ENCODE measurements around the gene RFC2. TPM values are rescaled to one million over a fixed set of nuclear protein-coding genes. Genes with fewer than 3 reads are reported as not detected.
A peak's percentile ranks its signal among the peaks of the same experiment; 100 is the strongest.

The RFC2 gene
- polyA plus RNA-seq, 1 experiment = 22.1 TPM

GRCh38 chr7:74282748-74283459 lies 28.7 kb upstream of the RFC2 start:
- POLR2A ChIA-PET = no interaction called here
- Histone ChIP-seq H3K4me3 (ENCODE audit: low read depth, low read length) (no peak overlapping the region), H3K27me3 (ENCODE audit: control insufficient read depth, insufficient read depth, low read length) (no peaks in the 10 kb centered on the region), H3K36me3 (ENCODE audit: control insufficient read depth, insufficient read depth, low read length) (no peaks in the 10 kb centered on the region)
- CTCF ChIA-PET = interaction anchor here (1.0 to 1.5 kb wide), 2 partner anchors 12 to 76 kb away, joined by 3 to 4 read pairs; no protein-coding TSS in a partner anchor
- no peak for DNase-seq (ENCODE audit: low read depth)
- no peak for TF ChIP-seq CTCF (IDR thresholded peaks at IDR 0.05; ENCODE audit: insufficient read depth, low read depth, low read length)

GRCh38 chr7:74280985-74281384 lies 26.8 kb upstream of the RFC2 start:
- Histone ChIP-seq H3K36me3 (ENCODE audit: control insufficient read depth, insufficient read depth, low read length) (no peaks in the 10 kb centered on the region), H3K27me3 (ENCODE audit: control insufficient read depth, insufficient read depth, low read length) (no peaks in the 10 kb centered on the region), H3K4me3 (ENCODE audit: low read depth, low read length) (no peak overlapping the region)
- TF ChIP-seq CTCF (IDR thresholded peaks at IDR 0.05; ENCODE audit: insufficient read depth, low read depth, low read length) = no peak
- ChIA-PET POLR2A (no interaction called here), CTCF (no interaction called here)
- no peak for DNase-seq (ENCODE audit: low read depth)

GRCh38 chr7:74277636-74278035 lies 23.4 kb upstream of the RFC2 start:
- DNase-seq (ENCODE audit: low read depth) = no peak
- no peak for TF ChIP-seq CTCF (IDR thresholded peaks at IDR 0.05; ENCODE audit: insufficient read depth, low read depth, low read length)
- ChIA-PET CTCF (no interaction called here), POLR2A (no interaction called here)
- Histone ChIP-seq H3K36me3 (ENCODE audit: control insufficient read depth, insufficient read depth, low read length) (no peaks in the 10 kb centered on the region), H3K4me3 (ENCODE audit: low read depth, low read length) (no peak overlapping the region), H3K27me3 (ENCODE audit: control insufficient read depth, insufficient read depth, low read length) (no peaks in the 10 kb centered on the region)

GRCh38 chr7:74275401-74275881 lies 21.2 kb upstream of the RFC2 start:
- TF ChIP-seq CTCF (IDR thresholded peaks at IDR 0.05; ENCODE audit: insufficient read depth, low read depth, low read length) = peak; percentile 57
- CTCF ChIA-PET = interaction anchor here (1.0 to 2.5 kb wide), 5 partner anchors 9 to 126 kb away, joined by 3 to 15 read pairs (median 4); partner anchors contain the start of gene CLIP2
- DNase-seq (ENCODE audit: low read depth) = no peak
- POLR2A ChIA-PET = interaction anchor here (0.8 kb wide), 1 partner anchor 192 kb away, joined by 7 read pairs; the partner anchor contains the start of gene LIMK1
- Histone ChIP-seq H3K4me3 (ENCODE audit: low read depth, low read length) (no peak overlapping the region), H3K36me3 (ENCODE audit: control insufficient read depth, insufficient read depth, low read length) (no peaks in the 10 kb centered on the region), H3K27me3 (ENCODE audit: control insufficient read depth, insufficient read depth, low read length) (no peaks in the 10 kb centered on the region)

GRCh38 chr7:74272305-74273038 lies 18.3 kb upstream of the RFC2 start:
- H3K4me3 ChIP-seq (ENCODE audit: low read depth, low read length) = no peak overlapping the region
- no peak for TF ChIP-seq CTCF (IDR thresholded peaks at IDR 0.05; ENCODE audit: insufficient read depth, low read depth, low read length)
- ChIA-PET CTCF (interaction anchor here (0.7 kb wide), 1 partner anchor 16 kb away, joined by 3 read pairs; no protein-coding TSS in a partner anchor), POLR2A (interaction anchor here (0.5 to 1.2 kb wide), 2 partner anchors 16 to 418 kb away, joined by 3 read pairs; no protein-coding TSS in a partner anchor)
- DNase-seq (ENCODE audit: low read depth) = peak; percentile 85
- no peaks in the 10 kb centered on the region for H3K36me3 ChIP-seq (ENCODE audit: control insufficient read depth, insufficient read depth, low read length)
- no peaks in the 10 kb centered on the region for H3K27me3 ChIP-seq (ENCODE audit: control insufficient read depth, insufficient read depth, low read length)
